Rectal smooth muscle tissue (tissue), 1 donor: ENCODE data around the gene UBALD2.
"Not testable (repeated sequence)": the region's sequence is repeated elsewhere in the genome, so short reads cannot be mapped to it uniquely, and the experiment has no call there.

Source experiments
- H3K27ac ChIP-seq: one replicate; pipeline ENCODE4 v1.7.0; 2013; ENCODE audit warnings: low read depth, low read length, inconsistent platforms
- H3K27me3 ChIP-seq: one replicate; pipeline ENCODE4 v1.7.0; 2013; ENCODE audit warnings: low read length; ENCODE audit not compliant: control insufficient read depth, insufficient read depth
- H3K36me3 ChIP-seq: one replicate; pipeline ENCODE4 v1.7.0; 2013; ENCODE audit warnings: low read length; ENCODE audit not compliant: control insufficient read depth, insufficient read depth
- H3K4me1 ChIP-seq: one replicate; pipeline ENCODE4 v1.7.0; 2013; ENCODE audit warnings: low read length; ENCODE audit not compliant: control insufficient read depth, insufficient read depth
- H3K4me3 ChIP-seq: one replicate; pipeline ENCODE4 v1.7.0; 2013; ENCODE audit warnings: low read length
- H3K9ac ChIP-seq: one replicate; pipeline ENCODE4 v1.7.0; 2013; ENCODE audit warnings: low read length

The UBALD2 gene

GRCh38 chr17:76250141-76250540 lies 15.0 kb upstream of the UBALD2 start:
- no peaks in the 10 kb centered on the region for H3K27me3 ChIP-seq
- H3K27ac ChIP-seq = no peak overlapping the region
- H3K36me3 ChIP-seq = no peaks in the 10 kb centered on the region
- no peaks in the 10 kb centered on the region for H3K4me1 ChIP-seq
- no peak overlapping the region for H3K4me3 ChIP-seq
- no peak overlapping the region for H3K9ac ChIP-seq

- Histone ChIP-seq H3K4me3 (no peak overlapping the region), H3K27ac (no peak overlapping the region)
These were observed 13.6 kb upstream of the UBALD2 start for GRCh38 chr17:76251478-76252039.

GRCh38 chr17:76252040-76252954 lies 12.9 kb upstream of the UBALD2 start:
- H3K27ac ChIP-seq = peak overlapping the region; percentile 43
- H3K4me1 ChIP-seq = no peaks in the 10 kb centered on the region
- H3K36me3 ChIP-seq = no peaks in the 10 kb centered on the region
- H3K27me3 ChIP-seq = no peaks in the 10 kb centered on the region
- no peak overlapping the region for H3K4me3 ChIP-seq
- H3K9ac ChIP-seq = no peak overlapping the region

More at GRCh38 chr17:76251478-76252039, 13.6 kb upstream of the UBALD2 start:
- no peaks in the 10 kb centered on the region for H3K27me3 ChIP-seq
- H3K36me3 ChIP-seq = no peaks in the 10 kb centered on the region
- no peak overlapping the region for H3K9ac ChIP-seq
- H3K4me1 ChIP-seq = no peaks in the 10 kb centered on the region

GRCh38 chr17:76252967-76253766 lies 12.0 kb upstream of the UBALD2 start:
- not testable (repeated sequence) for H3K27me3 ChIP-seq, H3K36me3 ChIP-seq, H3K27ac ChIP-seq, H3K4me1 ChIP-seq, H3K9ac ChIP-seq, H3K4me3 ChIP-seq

GRCh38 chr17:76253841-76254240 lies 11.3 kb upstream of the UBALD2 start:
- Histone ChIP-seq H3K4me1 (no peaks in the 10 kb centered on the region), H3K27ac (no peak overlapping the region), H3K36me3 (no peaks in the 10 kb centered on the region)

GRCh38 chr17:76254275-76254674 lies 10.9 kb upstream of the UBALD2 start:
- Histone ChIP-seq H3K27ac (no peak overlapping the region), H3K27me3 (no peaks in the 10 kb centered on the region), H3K9ac (no peak overlapping the region), H3K36me3 (no peaks in the 10 kb centered on the region), H3K4me3 (no peak overlapping the region), H3K4me1 (no peaks in the 10 kb centered on the region)

More at GRCh38 chr17:76253841-76254240, 11.3 kb upstream of the UBALD2 start:
- Histone ChIP-seq H3K4me3 (no peak overlapping the region), H3K9ac (no peak overlapping the region), H3K27me3 (no peaks in the 10 kb centered on the region)

GRCh38 chr17:76255801-76256429 lies 9.2 kb upstream of the UBALD2 start:
- Histone ChIP-seq H3K27me3 (no peaks in the 10 kb centered on the region), H3K36me3 (no peaks in the 10 kb centered on the region), H3K9ac (no peak overlapping the region), H3K27ac (no peak overlapping the region), H3K4me1 (no peaks in the 10 kb centered on the region), H3K4me3 (no peak overlapping the region)

GRCh38 chr17:76256430-76257050 lies 8.6 kb upstream of the UBALD2 start:
- not testable (repeated sequence) for H3K27me3 ChIP-seq, H3K4me1 ChIP-seq, H3K9ac ChIP-seq, H3K4me3 ChIP-seq, H3K27ac ChIP-seq, H3K36me3 ChIP-seq

- Histone ChIP-seq H3K27ac (no peak overlapping the region), H3K27me3 (no peaks in the 10 kb centered on the region), H3K9ac (no peak overlapping the region), H3K4me3 (no peak overlapping the region), H3K4me1 (peaks cover 5% of the 10 kb centered on the region), H3K36me3 (no peaks in the 10 kb centered on the region)
These were observed 4.9 kb upstream of the UBALD2 start for GRCh38 chr17:76260220-76260619.

- Histone ChIP-seq H3K4me1 (peaks cover 5% of the 10 kb centered on the region), H3K27me3 (no peaks in the 10 kb centered on the region), H3K36me3 (no peaks in the 10 kb centered on the region), H3K4me3 (no peak overlapping the region), H3K9ac (no peak overlapping the region), H3K27ac (no peak overlapping the region)
These were observed 4.5 kb upstream of the UBALD2 start for GRCh38 chr17:76260669-76261068.

GRCh38 chr17:76261421-76262215 lies 3.5 kb upstream of the UBALD2 start:
- no peak overlapping the region for H3K4me3 ChIP-seq
- no peak overlapping the region for H3K9ac ChIP-seq
- peaks cover 8% of the 10 kb centered on the region for H3K4me1 ChIP-seq
- H3K27me3 ChIP-seq = no peaks in the 10 kb centered on the region
- H3K36me3 ChIP-seq = no peaks in the 10 kb centered on the region
- H3K27ac ChIP-seq = peak overlapping the region; percentile 24
